ENCODE data around the gene MCC.

GRCh38 chr5:113246361-113246870, 241.8 kb downstream of the MCC start:
- no peak for TF ChIP-seq CTCF (IDR thresholded peaks at IDR 0.05)
- TF ChIP-seq POLR2A (IDR thresholded peaks at IDR 0.05) = no peak
